AG04449 (cell line): ENCODE measurements around the gene TOM1L2.

Source experiments
- CTCF ChIA-PET: fragments of 350-600 bp; formaldehyde crosslinking; extraction: SDS; loops from one replicate; lab custom pipeline; 2021; ENCODE audit warnings: antibody characterized with exemption; lab: Yijun Ruan, JAX
- POLR2A ChIA-PET: fragments of 400-600, 350-600 bp; formaldehyde crosslinking; extraction: SDS; loops from one replicate; lab custom pipeline; 2020; ENCODE audit warnings: antibody characterized with exemption, inconsistent platforms; lab: Yijun Ruan, JAX
- DNase-seq: peaks from one replicate; pipeline ENCODE4 v3.0.0-alpha.2; 2010; ENCODE audit warnings: low read depth, low spot score
- H3K4me3 ChIP-seq: 2 replicates; pipeline ENCODE4 v1.5.1; 2011; ENCODE audit warnings: low read depth, mild to moderate bottlenecking, control low read depth, low read length
- CTCF ChIP-seq: IDR thresholded peaks from one replicate; pipeline ENCODE4 v1.5.1; 2011; ENCODE audit warnings: mild to moderate bottlenecking, moderate library complexity, low read length, control low read depth, inconsistent platforms; ENCODE audit not compliant: insufficient read depth; ENCODE audit errors: missing control alignments

The TOM1L2 gene

DNA sequence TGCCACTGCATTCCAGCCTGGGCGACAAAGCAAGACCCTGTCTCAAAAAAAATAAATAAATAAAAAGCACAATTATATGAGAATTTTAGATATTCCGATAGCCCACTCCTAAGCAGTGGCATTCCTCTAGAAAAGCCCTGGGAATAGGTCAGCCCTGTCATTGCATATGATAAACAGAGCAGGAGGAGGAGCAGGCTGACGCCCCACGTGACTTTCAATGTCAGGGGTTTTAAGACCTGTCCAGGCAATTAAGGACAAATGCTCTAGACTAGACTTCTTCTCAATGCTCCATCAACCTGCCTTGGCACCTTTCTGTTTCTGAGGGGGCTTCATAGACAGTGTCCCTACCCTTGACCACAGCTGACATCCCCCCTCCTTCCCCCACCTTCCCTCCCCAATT is 7.5 kb downstream of the TOM1L2 start:
- CTCF ChIA-PET, result no interaction called here
- no peak overlapping the region for H3K4me3 ChIP-seq
- POLR2A ChIA-PET, result no interaction called here
- TF ChIP-seq CTCF, result no peak
- DNase-seq, result no peak

GRCh38 chr17:17963694-17964436 is 8.3 kb downstream of the TOM1L2 start:
- TF ChIP-seq CTCF, result no peak
- no peak for DNase-seq
- H3K4me3 ChIP-seq, result no peak overlapping the region
- ChIA-PET POLR2A (no interaction called here), CTCF (no interaction called here)

GRCh38 chr17:17963066-17963465 is 9.1 kb downstream of the TOM1L2 start:
- POLR2A ChIA-PET, result no interaction called here

GRCh38 chr17:17960500-17961030 is 11.6 kb downstream of the TOM1L2 start:
- DNase-seq, result no peak
- H3K4me3 ChIP-seq, result no peak overlapping the region
- ChIA-PET CTCF (interaction anchor here (1.1 to 3.3 kb wide), 4 partner anchors 12 to 74 kb away, joined by 4 to 12 read pairs (median 5); partner anchors contain the start of genes DRC3 and TOM1L2), POLR2A (no interaction called here)
- no peak for TF ChIP-seq CTCF

More at GRCh38 chr17:17963066-17963465, 9.1 kb downstream of the TOM1L2 start:
- no peak for DNase-seq
- no peak overlapping the region for H3K4me3 ChIP-seq
- TF ChIP-seq CTCF, result no peak
- CTCF ChIA-PET, result no interaction called here

DNA sequence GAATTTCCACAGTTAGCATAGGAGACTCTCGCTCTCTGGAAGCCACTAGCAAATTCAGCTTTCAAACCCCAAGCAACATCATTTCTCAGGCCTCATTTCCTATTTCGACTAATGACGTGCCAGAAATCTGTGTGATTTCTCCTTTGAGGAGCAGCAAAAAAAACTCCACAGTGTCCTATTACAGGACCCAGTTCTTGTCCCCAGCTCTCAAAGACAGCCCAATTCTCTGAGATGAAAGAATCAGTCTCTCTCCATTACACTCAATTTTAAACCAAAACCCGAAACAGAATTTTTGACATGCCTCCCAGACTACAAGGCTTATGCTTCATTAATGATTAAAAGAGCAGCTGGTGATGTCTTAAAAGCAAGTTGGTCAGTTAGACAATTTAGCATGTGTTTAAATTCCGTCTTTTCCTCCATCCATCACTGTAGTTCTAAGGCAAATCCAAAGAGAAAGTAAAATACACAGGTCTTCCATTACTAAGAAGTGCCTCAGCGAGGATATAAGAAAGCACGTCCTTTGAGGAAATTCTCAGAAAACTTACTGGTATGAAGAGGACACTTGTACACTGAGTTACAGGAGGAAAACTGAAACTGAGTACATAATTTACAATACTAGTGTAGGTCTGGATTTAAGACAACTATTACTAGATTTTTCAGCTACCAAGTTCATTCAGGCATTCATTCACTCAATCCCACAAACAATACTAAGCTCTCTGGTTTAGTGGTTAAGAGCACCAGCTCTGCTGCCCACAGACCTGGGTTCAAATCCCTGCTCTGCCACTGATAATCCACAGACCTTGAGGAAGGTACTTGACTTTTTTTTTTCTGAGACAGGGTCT is 12.5 kb downstream of the TOM1L2 start:
- DNase-seq, result no peak
- no peak for TF ChIP-seq CTCF
- ChIA-PET POLR2A (interaction anchor here (1.1 kb wide), 1 partner anchor 13 kb away, joined by 4 read pairs; the partner anchor contains the start of genes DRC3 and TOM1L2), CTCF (interaction anchor here (0.6 to 3.3 kb wide), 9 partner anchors 8 to 75 kb away, joined by 3 to 12 read pairs (median 4); partner anchors contain the start of genes DRC3 and TOM1L2)
- H3K4me3 ChIP-seq, result peak overlapping the region; percentile 45
